ENCODE data around the gene MFN2. TPM values are rescaled to one million over a fixed set of nuclear protein-coding genes. Genes with fewer than 3 reads are reported as not detected.

Gene MFN2
- 54.9 and 79.9 TPM in 2 replicates for total RNA-seq

GRCh38 chr1:11979851-11980675, at the start of gene MFN2:
MFN2 (plus strand) TSS chr1:11980444; CDS start chr1:11989169, 8,725 bp downstream.

GRCh38 chr1:11934302-11935056, 45.8 kb upstream of the MFN2 start, which contains the start of gene PLOD1:
PLOD1 (plus strand) TSS chr1:11934717; CDS start chr1:11934780, 63 bp downstream.

Other genes starting within 250 kb of the MFN2 start
- 37.6 and 58.2 TPM in 2 replicates for gene AGTRAP, start 244.3 kb upstream of the MFN2 start, total RNA-seq
- not detected in 2 replicates for gene C1orf167, start 218.3 kb upstream of the MFN2 start, total RNA-seq
- 19.6 and 22.3 TPM in 2 replicates for gene MTHFR, start 174.5 kb upstream of the MFN2 start, total RNA-seq
- gene CLCN6, start 174.3 kb upstream of the MFN2 start, total RNA-seq, result 11.0 and 16.0 TPM in 2 replicates
- gene NPPA, start 132.7 kb upstream of the MFN2 start, total RNA-seq, result not detected in 2 replicates
- gene NPPB, start 121.5 kb upstream of the MFN2 start, total RNA-seq, result 12.8 and 19.7 TPM in 2 replicates
- 96.2 and 122 TPM in 2 replicates for gene KIAA2013, start 54.0 kb upstream of the MFN2 start, total RNA-seq
- gene PLOD1, start 45.7 kb upstream of the MFN2 start, total RNA-seq, result 1,035 and 1,503 TPM in 2 replicates
- gene MIIP, start 39.1 kb downstream of the MFN2 start, total RNA-seq, result 24.1 and 27.0 TPM in 2 replicates
- 0.60 TPM in 1 of 2 replicates, not detected in the other for gene TNFRSF8, start 82.9 kb downstream of the MFN2 start, total RNA-seq
- 3.0 and 10.6 TPM in 2 replicates for gene TNFRSF1B, start 186.5 kb downstream of the MFN2 start, total RNA-seq
- 48.5 and 56.7 TPM in 2 replicates for gene VPS13D, start 249.6 kb downstream of the MFN2 start, total RNA-seq